Ishikawa (cell line): ENCODE data around the gene IL12B.

Experiments
- CEBPB ChIP-seq: IDR thresholded peaks from 2 replicates; pipeline ENCODE4 v1.6.1; 2012
- CREB1 ChIP-seq: IDR thresholded peaks from 2 replicates; pipeline ENCODE4 v1.6.1; 2012; ENCODE audit warnings: low read depth
- EGR1 ChIP-seq: IDR thresholded peaks from 2 replicates; pipeline ENCODE4 v1.6.1; 2012
- FOXM1 ChIP-seq: IDR thresholded peaks from 2 replicates; pipeline ENCODE4 v1.6.1; 2012; ENCODE audit warnings: low read depth, borderline replicate concordance
- MAX ChIP-seq: IDR thresholded peaks from 2 replicates; pipeline ENCODE4 v1.6.1; 2012
- NFIC ChIP-seq: IDR thresholded peaks from 2 replicates; pipeline ENCODE4 v1.6.1; 2012
- RAD21 ChIP-seq: IDR thresholded peaks from 2 replicates; pipeline ENCODE4 v1.6.1; 2012; ENCODE audit warnings: low read depth
- REST ChIP-seq: IDR thresholded peaks from 2 replicates; pipeline ENCODE4 v1.6.1; 2012; ENCODE audit warnings: low read depth, mild to moderate bottlenecking
- TAF1 ChIP-seq: IDR thresholded peaks from 2 replicates; pipeline ENCODE4 v1.6.1; 2012; ENCODE audit warnings: low read depth, mild to moderate bottlenecking
- TCF12 ChIP-seq: IDR thresholded peaks from 2 replicates; pipeline ENCODE4 v1.6.1; 2012; ENCODE audit warnings: low read depth
- TEAD4 ChIP-seq: IDR thresholded peaks from 2 replicates; pipeline ENCODE4 v1.6.1; 2012
- USF1 ChIP-seq: IDR thresholded peaks from 2 replicates; pipeline ENCODE4 v1.6.1; 2012
- YY1 ChIP-seq: IDR thresholded peaks from 2 replicates; pipeline ENCODE4 v1.6.1; 2012; ENCODE audit warnings: low read depth
- ZBTB7A ChIP-seq: IDR thresholded peaks from 2 replicates; pipeline ENCODE4 v1.6.1; 2012; ENCODE audit warnings: low read depth

Gene IL12B

GRCh38 chr5:159345336-159345735, 15.0 kb upstream of the IL12B start:
- TF ChIP-seq MAX (no peak), YY1 (no peak), TEAD4 (no peak), NFIC (no peak), USF1 (no peak), FOXM1 (no peak), TCF12 (no peak), REST (no peak), RAD21 (no peak), TAF1 (no peak)

GRCh38 chr5:159343295-159344094, 13.2 kb upstream of the IL12B start:
- TF ChIP-seq TAF1 (no peak), TEAD4 (no peak), FOXM1 (no peak), NFIC (no peak), RAD21 (no peak), EGR1 (no peak), ZBTB7A (no peak), YY1 (no peak), REST (no peak), CEBPB (no peak), MAX (no peak), TCF12 (no peak)

GRCh38 chr5:159342840-159343239, 12.6 kb upstream of the IL12B start:
- TF ChIP-seq EGR1, result no peak
- no peak for TF ChIP-seq CREB1
- TF ChIP-seq RAD21, result no peak
- TF ChIP-seq TCF12, result no peak
- no peak for TF ChIP-seq TAF1
- TF ChIP-seq TEAD4, result no peak

GRCh38 chr5:159341906-159342310, 11.6 kb upstream of the IL12B start:
- TF ChIP-seq TAF1 (no peak), YY1 (no peak), USF1 (peak; percentile 82), TCF12 (no peak), MAX (peak; percentile 37; the same call in 1 of the 2 replicates), REST (no peak), NFIC (peak; percentile 83), CEBPB (peak; percentile 89), ZBTB7A (no peak)

- TF ChIP-seq RAD21 (no peak), REST (no peak)
Observed at GRCh38 chr5:159341145-159341544, 10.9 kb upstream of the IL12B start.
